Immature natural killer cell (primary cell): ENCODE measurements around the gene RGS5. TPM values are rescaled to one million over a fixed set of nuclear protein-coding genes. Genes with fewer than 3 reads are reported as not detected.

Experiments
- DNase-seq, 3 donors: peaks; one replicate each; pipeline ENCODE4 v3.0.0; 2022; ENCODE audit warnings: mixed read lengths in 1 of 3
- H3K27ac Mint-ChIP-seq, 6 donors: one replicate each; pipeline ENCODE4 v1.8.0; 2020; ENCODE audit warnings: mixed read lengths in 6 of 6, mild to moderate bottlenecking in 5 of 6, inconsistent platforms in 4 of 6, moderate library complexity in 3 of 6
- H3K27me3 Mint-ChIP-seq, 3 donors: one replicate each; pipeline ENCODE4 v1.8.0; 2020 to 2021; ENCODE audit warnings: low read depth in 3 of 3, mild to moderate bottlenecking in 3 of 3, mixed read lengths in 3 of 3, moderate library complexity in 3 of 3, inconsistent platforms in 1 of 3
- H3K36me3 Mint-ChIP-seq, 3 donors: one replicate each; pipeline ENCODE4 v1.8.0; 2020; ENCODE audit warnings: mixed read lengths in 3 of 3, inconsistent platforms in 2 of 3, mild to moderate bottlenecking in 2 of 3
- H3K4me1 Mint-ChIP-seq, 2 donors: one replicate each; pipeline ENCODE4 v1.8.0; 2020; ENCODE audit warnings: inconsistent platforms in 2 of 2, mild to moderate bottlenecking in 2 of 2, mixed read lengths in 2 of 2, moderate library complexity in 1 of 2
- H3K4me3 Mint-ChIP-seq, 5 donors: one replicate each; pipeline ENCODE4 v1.8.0; 2020; ENCODE audit warnings: mild to moderate bottlenecking in 5 of 5, mixed read lengths in 5 of 5, inconsistent platforms in 3 of 5, moderate library complexity in 3 of 5
- H3K9me3 Mint-ChIP-seq, 6 donors: one replicate each; pipeline ENCODE4 v1.8.0; 2020; ENCODE audit warnings: mild to moderate bottlenecking in 6 of 6, mixed read lengths in 6 of 6, inconsistent platforms in 4 of 6, moderate library complexity in 3 of 6
- polyA plus RNA-seq, 3 donors: library from polyadenylated mRNA; unstranded; fragments of 300-500 nt; fragmentation: Illumina TruSeq; gene quantifications; one replicate each; pipeline ENCODE4 v1.2.3, GENCODE V29; 2021

RGS5 gene
- polyA plus RNA-seq, 3 donors from 2014 or later: 1.5 to 1.9 TPM; not detected in 1

- peaks cover 0 to 2% (median 0%) of the 10 kb centered on the region in 3 donors for H3K27me3 Mint-ChIP-seq
- peaks cover 0 to 9% (median 7%) of the 10 kb centered on the region in 6 donors for H3K9me3 Mint-ChIP-seq
- no peaks in the 10 kb centered on the region for H3K4me1 Mint-ChIP-seq
- no peaks in the 10 kb centered on the region for H3K36me3 Mint-ChIP-seq
- H3K27ac Mint-ChIP-seq: no peak overlapping the region
- H3K4me3 Mint-ChIP-seq: no peak overlapping the region
- DNase-seq: no peak
Measured at GRCh38 chr1:163155606-163156005, 47.1 kb downstream of the RGS5 start.

DNA sequence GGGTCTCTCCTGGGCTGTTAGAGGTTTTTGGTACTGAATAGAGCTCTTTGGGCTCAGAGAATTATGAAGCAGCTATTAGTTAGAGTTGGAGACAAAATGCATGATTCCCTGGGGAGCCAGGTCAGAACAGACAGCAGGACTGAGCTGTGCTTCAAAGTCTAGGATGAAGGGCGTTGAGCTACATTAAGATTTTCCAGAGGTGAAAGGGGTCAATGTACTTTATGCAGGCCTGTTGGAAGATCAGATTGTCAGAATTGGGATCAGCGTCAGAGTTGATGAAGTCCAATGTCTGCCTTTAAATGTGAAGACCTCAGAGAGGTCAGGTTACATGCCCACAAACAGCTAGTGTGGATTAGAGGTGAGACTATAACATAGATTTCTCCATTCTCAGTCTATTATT, 53.8 kb downstream of the RGS5 start:
- Mint-ChIP-seq H3K4me3 (no peak overlapping the region), H3K27me3 (peaks cover 0 to 6% (median 2%) of the 10 kb centered on the region in 3 donors), H3K4me1 (no peaks in the 10 kb centered on the region), H3K9me3 (no peaks in the 10 kb centered on the region), H3K36me3 (no peaks in the 10 kb centered on the region), H3K27ac (no peak overlapping the region)
- DNase-seq: no peak

GRCh38 chr1:163147019-163147418, 55.7 kb downstream of the RGS5 start:
- Mint-ChIP-seq H3K36me3 (no peaks in the 10 kb centered on the region), H3K27ac (no peak overlapping the region), H3K4me3 (no peak overlapping the region), H3K9me3 (no peaks in the 10 kb centered on the region), H3K27me3 (peaks cover 2 to 6% (median 2%) of the 10 kb centered on the region in 3 donors), H3K4me1 (no peaks in the 10 kb centered on the region)
- DNase-seq: no peak

- Mint-ChIP-seq H3K9me3 (no peaks in the 10 kb centered on the region), H3K4me3 (no peak overlapping the region)
Measured at GRCh38 chr1:163145435-163145834, 57.3 kb downstream of the RGS5 start.

DNA sequence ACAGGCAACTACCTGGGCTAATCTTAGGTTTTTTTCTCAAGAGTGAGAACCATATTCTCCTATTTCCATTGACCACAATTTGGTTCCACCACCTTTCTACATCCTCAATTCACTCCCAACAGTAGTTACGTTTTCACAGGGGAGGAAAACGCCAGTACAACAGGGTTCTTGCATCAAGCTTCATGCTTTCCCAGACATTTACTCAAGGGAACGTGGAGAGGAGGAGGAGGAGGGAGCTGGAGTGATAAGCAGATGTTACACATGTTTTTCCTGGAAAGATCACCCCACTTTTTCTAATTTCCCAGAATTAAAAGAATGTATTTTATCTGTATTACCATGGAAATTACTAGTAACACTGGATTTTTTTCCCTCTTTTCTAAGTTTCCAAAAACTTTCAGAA, 58.3 kb downstream of the RGS5 start:
- Mint-ChIP-seq H3K27me3 (peaks cover 4 to 6% (median 4%) of the 10 kb centered on the region in 3 donors), H3K36me3 (no peaks in the 10 kb centered on the region)

More at GRCh38 chr1:163145435-163145834, 57.3 kb downstream of the RGS5 start:
- H3K36me3 Mint-ChIP-seq: no peaks in the 10 kb centered on the region
- H3K4me1 Mint-ChIP-seq: no peaks in the 10 kb centered on the region
- H3K27ac Mint-ChIP-seq: no peak overlapping the region
- H3K27me3 Mint-ChIP-seq: peaks cover 2 to 6% (median 2%) of the 10 kb centered on the region in 3 donors
- DNase-seq: no peak

DNA sequence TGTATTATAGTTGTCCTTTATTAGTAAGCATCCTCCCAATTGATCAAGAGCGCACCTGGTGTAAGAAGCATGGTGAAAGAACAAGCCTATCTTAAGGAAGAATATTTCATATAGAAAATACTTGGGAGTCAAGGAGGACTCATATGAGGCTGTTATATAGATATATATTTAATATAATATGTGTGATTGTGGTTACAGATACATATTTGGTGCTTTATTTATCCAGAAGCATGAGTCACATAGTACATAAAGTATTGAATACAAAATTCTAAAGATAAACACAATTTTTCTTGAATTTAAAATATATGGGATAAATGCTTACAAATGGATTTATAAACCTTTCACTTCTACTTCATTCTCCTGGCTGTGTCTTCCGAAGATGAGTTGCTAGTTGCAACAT, 60.6 kb downstream of the RGS5 start:
- H3K9me3 Mint-ChIP-seq: no peaks in the 10 kb centered on the region
- H3K27me3 Mint-ChIP-seq: peaks cover 1 to 4% (median 4%) of the 10 kb centered on the region in 3 donors
- no peak overlapping the region for H3K4me3 Mint-ChIP-seq
- no peak for DNase-seq
- no peak overlapping the region for H3K27ac Mint-ChIP-seq
- no peaks in the 10 kb centered on the region for H3K36me3 Mint-ChIP-seq
- no peaks in the 10 kb centered on the region for H3K4me1 Mint-ChIP-seq

More for the DNA sequence above, 58.3 kb downstream of the RGS5 start:
- DNase-seq: no peak
- no peak overlapping the region for H3K4me3 Mint-ChIP-seq
- H3K9me3 Mint-ChIP-seq: no peaks in the 10 kb centered on the region
- H3K27ac Mint-ChIP-seq: no peak overlapping the region
- H3K4me1 Mint-ChIP-seq: no peaks in the 10 kb centered on the region

GRCh38 chr1:163141556-163141955, 61.2 kb downstream of the RGS5 start:
- Mint-ChIP-seq H3K36me3 (no peaks in the 10 kb centered on the region), H3K9me3 (peaks cover 0 to under 1% (median 0%) of the 10 kb centered on the region in 6 donors), H3K4me1 (no peaks in the 10 kb centered on the region), H3K4me3 (no peak overlapping the region), H3K27me3 (peaks cover 0 to 5% (median 4%) of the 10 kb centered on the region in 3 donors), H3K27ac (no peak overlapping the region)
- DNase-seq: no peak

GRCh38 chr1:163137556-163138265, 65.0 kb downstream of the RGS5 start:
- Mint-ChIP-seq H3K4me3 (no peak overlapping the region), H3K36me3 (no peaks in the 10 kb centered on the region), H3K27ac (no peak overlapping the region), H3K9me3 (peaks cover 0 to 3% (median 0%) of the 10 kb centered on the region in 6 donors), H3K4me1 (no peaks in the 10 kb centered on the region), H3K27me3 (peaks cover 0 to 4% (median 3%) of the 10 kb centered on the region in 3 donors)
- DNase-seq: no peak

DNA sequence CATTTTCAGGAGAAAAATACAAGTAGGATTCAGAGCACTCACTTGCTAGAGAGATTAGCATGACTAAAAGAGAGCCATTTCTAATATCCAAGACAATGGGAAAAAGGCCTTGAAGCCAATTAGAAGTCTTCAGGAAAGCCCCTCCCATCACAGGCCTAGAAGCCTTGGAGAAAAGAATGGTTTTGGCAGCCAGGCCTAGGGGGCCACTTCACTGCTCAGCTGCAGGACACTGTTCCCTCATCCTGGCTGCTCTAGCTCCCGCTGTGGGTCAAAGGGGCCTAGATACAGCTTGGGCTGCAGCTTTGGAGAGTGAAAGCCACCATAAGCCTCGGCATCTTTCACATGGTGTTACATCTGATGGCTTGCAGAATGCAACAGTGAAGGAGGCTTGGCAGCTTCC, 70.7 kb downstream of the RGS5 start:
- H3K4me3 Mint-ChIP-seq: no peak overlapping the region
- H3K4me1 Mint-ChIP-seq: no peaks in the 10 kb centered on the region
- H3K27me3 Mint-ChIP-seq: peaks cover 0 to 3% (median 0%) of the 10 kb centered on the region in 3 donors
- H3K27ac Mint-ChIP-seq: no peak overlapping the region
- no peak for DNase-seq
- peaks cover 0 to 4% (median 0%) of the 10 kb centered on the region in 6 donors for H3K9me3 Mint-ChIP-seq
- no peaks in the 10 kb centered on the region for H3K36me3 Mint-ChIP-seq

DNA sequence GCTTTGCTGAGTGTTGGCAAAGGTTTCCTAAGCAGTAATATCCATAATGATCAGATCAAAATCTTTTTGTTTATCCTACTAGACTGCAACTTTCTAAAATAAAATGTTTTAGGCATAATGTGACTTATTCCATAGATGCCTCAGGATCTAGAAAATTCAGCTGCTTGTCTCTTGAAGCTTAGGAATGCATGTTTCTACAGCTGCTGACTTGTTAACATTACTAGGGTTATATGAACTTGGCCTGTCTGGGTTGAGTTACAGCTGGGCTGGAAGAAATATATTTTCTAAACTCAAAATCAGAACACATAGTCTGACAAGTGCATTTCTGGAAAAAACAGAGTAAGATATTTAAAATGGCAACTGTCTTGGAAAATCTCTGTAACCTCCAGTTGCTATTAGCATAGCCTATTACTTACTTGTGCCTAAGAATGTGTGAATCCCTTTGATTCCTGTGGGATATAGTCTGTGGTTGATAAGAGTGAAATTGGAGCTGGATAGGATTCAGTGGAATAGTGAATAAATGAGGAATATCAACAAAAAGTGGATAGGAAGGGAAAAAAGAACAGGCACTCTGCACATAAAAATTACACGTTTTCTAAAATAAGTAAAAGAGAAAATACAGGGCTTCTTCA, 72.4 kb downstream of the RGS5 start:
- Mint-ChIP-seq H3K27me3 (peaks cover 0 to 2% (median 1%) of the 10 kb centered on the region in 3 donors), H3K4me1 (no peaks in the 10 kb centered on the region), H3K4me3 (no peak overlapping the region), H3K27ac (no peak overlapping the region), H3K36me3 (no peaks in the 10 kb centered on the region), H3K9me3 (peaks cover 0 to 1% (median 0%) of the 10 kb centered on the region in 6 donors)
- DNase-seq: no peak

DNA sequence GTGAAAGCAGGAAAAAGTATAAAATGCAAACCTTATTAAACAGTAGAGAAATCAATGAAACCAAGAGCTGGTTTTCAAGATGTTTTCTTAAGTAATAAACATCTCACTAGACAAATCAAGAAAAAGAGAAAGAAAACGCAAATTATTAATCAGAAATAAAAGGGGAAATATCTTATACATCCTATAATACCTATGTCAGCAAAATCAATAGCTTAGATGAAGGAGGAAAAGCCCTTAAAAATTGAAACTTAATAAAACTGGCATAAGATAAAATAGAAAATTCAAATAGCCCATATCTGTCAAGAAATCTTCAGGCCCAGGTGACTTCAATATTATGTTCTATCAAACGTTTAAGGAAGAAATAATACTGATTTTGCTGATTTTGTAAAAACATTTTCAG, 74.4 kb downstream of the RGS5 start:
- H3K4me3 Mint-ChIP-seq: no peak overlapping the region
- no peak overlapping the region for H3K27ac Mint-ChIP-seq
- H3K36me3 Mint-ChIP-seq: no peaks in the 10 kb centered on the region
- no peaks in the 10 kb centered on the region for H3K4me1 Mint-ChIP-seq
- peaks cover 0 to 3% (median 1%) of the 10 kb centered on the region in 3 donors for H3K27me3 Mint-ChIP-seq
- H3K9me3 Mint-ChIP-seq: peaks cover 0 to 4% (median 0%) of the 10 kb centered on the region in 6 donors
- no peak for DNase-seq

- H3K27me3 Mint-ChIP-seq: peaks cover 0 to 3% (median 1%) of the 10 kb centered on the region in 3 donors
- H3K36me3 Mint-ChIP-seq: no peaks in the 10 kb centered on the region
- no peaks in the 10 kb centered on the region for H3K4me1 Mint-ChIP-seq
- H3K27ac Mint-ChIP-seq: no peak overlapping the region
- H3K4me3 Mint-ChIP-seq: no peak overlapping the region
- peaks cover 0 to 3% (median 0%) of the 10 kb centered on the region in 6 donors for H3K9me3 Mint-ChIP-seq
- no peak for DNase-seq
Measured at GRCh38 chr1:163124812-163125211, 77.9 kb downstream of the RGS5 start.

DNA sequence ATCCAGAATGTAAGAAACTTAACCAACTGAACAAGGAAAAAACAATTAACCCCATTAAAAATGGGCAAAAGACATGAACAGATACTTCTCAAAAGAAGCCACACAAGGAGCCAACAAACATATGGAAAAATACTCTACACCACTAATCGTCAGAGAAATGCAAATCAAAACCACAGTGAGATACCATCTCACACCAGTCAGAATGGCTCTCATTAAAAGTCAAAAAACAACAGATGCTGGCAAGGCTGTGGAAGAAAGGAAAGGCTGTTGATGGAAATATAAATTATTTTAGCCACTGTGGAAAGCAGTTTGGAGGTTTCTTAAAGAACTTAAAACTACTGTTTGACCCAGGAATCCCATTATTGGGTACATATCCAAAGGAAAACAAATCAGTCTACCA, 82.3 kb downstream of the RGS5 start:
- Mint-ChIP-seq H3K4me1 (no peaks in the 10 kb centered on the region), H3K27ac (no peak overlapping the region), H3K9me3 (peaks cover 0 to 6% (median under 1%) of the 10 kb centered on the region in 6 donors), H3K27me3 (peaks cover 3 to 7% (median 4%) of the 10 kb centered on the region in 3 donors), H3K4me3 (no peak overlapping the region), H3K36me3 (no peaks in the 10 kb centered on the region)
- DNase-seq: no peak

GRCh38 chr1:163119707-163120106, 83.0 kb downstream of the RGS5 start:
- no peaks in the 10 kb centered on the region for H3K4me1 Mint-ChIP-seq
- H3K27ac Mint-ChIP-seq: no peak overlapping the region
- H3K4me3 Mint-ChIP-seq: no peak overlapping the region
- peaks cover 3 to 7% (median 5%) of the 10 kb centered on the region in 3 donors for H3K27me3 Mint-ChIP-seq
- peaks cover 0 to 6% (median under 1%) of the 10 kb centered on the region in 6 donors for H3K9me3 Mint-ChIP-seq
- no peaks in the 10 kb centered on the region for H3K36me3 Mint-ChIP-seq
- DNase-seq: no peak
